Right cardiac atrium (tissue), 5 donors: ENCODE results near the gene ITGA1. TPM values are rescaled to one million over a fixed set of nuclear protein-coding genes. Genes with fewer than 3 reads are reported as not detected.
A peak's percentile ranks its signal among the peaks of the same experiment; 100 is the strongest.

Source experiments
- ATAC-seq, 2 donors: fragments of 200-7000 bp; cut with Tn5 transposase; one replicate each; pipeline versions ENCODE4 v1.8.0 to v1.9.1; 2020; ENCODE audit warnings: moderate library complexity in 2 of 2, mild to moderate bottlenecking in 1 of 2
- DNase-seq, 3 donors: peaks; one replicate each; pipeline ENCODE4 v3.0.0-alpha.2; 2020
- H3K27ac ChIP-seq: one replicate; pipeline ENCODE4 v1.5.1; 2013; ENCODE audit warnings: mild to moderate bottlenecking, low read length, control low read depth, moderate library complexity
- H3K27me3 ChIP-seq: one replicate; pipeline ENCODE4 v1.6.1; 2013; ENCODE audit not compliant: control insufficient read depth, insufficient read depth
- H3K4me1 ChIP-seq: one replicate; pipeline ENCODE4 v1.6.1; 2013; ENCODE audit warnings: low read length; ENCODE audit not compliant: control insufficient read depth, insufficient read depth
- H3K4me3 ChIP-seq: one replicate; pipeline ENCODE4 v1.5.1; 2013; ENCODE audit warnings: low read length, control low read depth
- H3K9me3 ChIP-seq: one replicate; pipeline ENCODE4 v1.6.1; 2013; ENCODE audit warnings: low read length; ENCODE audit not compliant: control insufficient read depth
- WGBS: extraction: QIAGEN DNeasy Blood & Tissue Kit; methylation state at CpG from one replicate; pipeline ENCODE4 v1.1.7; 2013; 5-methylcytosine and 5-hydroxymethylcytosine counted together
- intact Hi-C, 4 donors: fragments of 100-400 bp; cut with DNase I; formaldehyde crosslinking; loops; one replicate each; pipeline versions ENCODE4 v1.11.0 to v1.14.0; 2022 to 2023
- polyA plus RNA-seq: library from polyadenylated mRNA; stranded (reverse); fragments of 200-250 nt; gene quantifications from one replicate; pipeline ENCODE4 v1.2.3, GENCODE V29; 2013
- total RNA-seq, 4 donors: library from RNA; stranded (reverse); fragmentation: NEBNext Ultra II Directional; extraction: Animal tissue kit (Norgen Biotek cat#: 25700); gene quantifications; one replicate each; pipeline ENCODE4 v1.2.1, GENCODE V29; 2021
- donor health status: healthy with polysubstance abuse.
- donor health status: DM: no; HTN: yes; CAD: no.
- donor health status: DM: no; HTN: no; CAD: no.
- donor health status: DM: no; HTN: yes; CAD: no; lungs with severe emphysema.
- donor health status: DM: yes; HTN: yes; CAD: no.

The ITGA1 gene
- total and polyA plus RNA-seq, 5 donors = 6.6 to 42.4 (median 24.9) TPM

DNA sequence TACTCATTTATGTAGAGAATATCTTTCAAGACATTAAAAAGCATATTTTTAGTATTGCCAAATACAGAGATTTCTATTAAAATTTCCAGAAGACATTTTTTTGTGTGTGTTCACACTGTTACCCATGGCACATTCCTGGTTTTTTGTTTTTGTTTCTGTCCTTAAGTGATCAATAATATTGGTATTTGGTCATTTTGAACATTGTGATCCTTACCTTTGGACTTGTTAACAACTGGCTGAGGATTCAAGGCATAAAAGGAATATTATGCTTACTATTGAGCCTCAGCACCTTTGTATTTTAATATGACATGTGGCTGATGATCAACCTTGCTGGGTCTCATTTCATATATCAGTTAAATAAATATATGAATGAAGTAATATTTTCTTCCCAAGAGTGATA lies 41.9 kb downstream of the ITGA1 start:
- intact Hi-C loops = no loop called here
- Histone ChIP-seq H3K27me3 (no peaks in the 10 kb centered on the region), H3K9me3 (no peaks in the 10 kb centered on the region), H3K4me1 (no peaks in the 10 kb centered on the region), H3K27ac (no peak overlapping the region), H3K4me3 (no peak overlapping the region)
- DNase-seq (no peak), ATAC-seq (no peak)

DNA sequence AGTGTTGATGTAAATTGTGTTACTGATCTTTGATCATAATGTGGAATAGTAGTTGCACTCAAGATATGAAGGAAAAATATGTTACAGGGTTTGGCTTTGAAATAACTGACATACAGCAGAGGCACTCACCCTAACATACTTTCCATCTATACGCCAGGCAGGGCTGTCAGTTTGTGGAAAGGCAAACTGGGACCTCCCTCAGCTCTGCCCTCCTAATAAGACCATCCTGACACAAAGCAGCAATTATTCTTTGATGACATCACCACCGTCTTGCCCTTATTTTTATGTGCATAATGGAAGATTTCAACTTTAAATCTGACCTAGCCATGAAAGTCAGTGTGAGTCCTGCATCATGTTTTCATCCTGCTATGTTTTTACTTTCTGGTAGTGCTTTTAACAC lies 42.9 kb downstream of the ITGA1 start:
- no peaks in the 10 kb centered on the region for H3K9me3 ChIP-seq
- intact Hi-C loops = no loop called here
- H3K4me1 ChIP-seq = no peaks in the 10 kb centered on the region
- ATAC-seq (no peak), DNase-seq (no peak)
- no peak overlapping the region for H3K4me3 ChIP-seq
- 70% methylated on average over 2 of the region's 2 CpGs for WGBS
- no peaks in the 10 kb centered on the region for H3K27me3 ChIP-seq
- H3K27ac ChIP-seq = no peak overlapping the region

DNA sequence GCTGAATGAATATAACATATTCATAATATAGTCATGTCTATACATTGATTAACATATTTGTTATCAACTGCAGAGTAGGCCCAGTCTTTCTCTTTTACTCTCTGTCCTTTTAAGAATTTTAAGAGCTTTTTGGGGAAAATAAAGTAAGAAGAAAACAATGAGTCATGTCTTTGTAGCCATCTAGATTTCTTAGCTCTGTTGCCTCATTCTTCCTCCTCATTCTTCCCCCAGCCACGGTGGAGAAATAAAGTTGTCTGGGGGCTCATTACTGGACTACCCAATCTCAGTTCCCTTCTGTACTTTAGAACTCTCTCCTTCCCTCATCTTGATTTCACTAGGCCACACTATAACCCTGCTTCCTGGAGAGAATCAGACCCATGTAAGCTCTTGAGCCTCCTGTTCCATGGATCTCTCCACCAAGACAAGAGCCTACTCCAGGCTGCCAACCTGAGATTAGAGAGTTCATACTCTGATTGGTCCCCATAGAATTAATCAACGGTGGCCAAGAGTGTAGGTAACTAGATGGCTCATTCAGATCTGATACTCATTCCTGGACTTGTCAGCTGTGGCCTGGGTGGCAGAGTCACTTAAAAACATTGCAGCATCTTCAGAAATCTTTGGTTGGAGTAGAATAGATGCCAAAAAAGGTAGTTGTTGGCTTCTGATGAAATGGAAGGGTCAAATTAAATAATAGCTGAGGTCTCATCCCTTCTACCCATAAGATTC lies 44.2 kb downstream of the ITGA1 start:
- Histone ChIP-seq H3K9me3 (no peaks in the 10 kb centered on the region), H3K27ac (no peak overlapping the region), H3K4me1 (no peaks in the 10 kb centered on the region), H3K4me3 (no peak overlapping the region), H3K27me3 (no peaks in the 10 kb centered on the region)
- WGBS = 81% methylated on average over 2 of the region's 2 CpGs
- DNase-seq (no peak), ATAC-seq (no peak)
- intact Hi-C loops = no loop called here

DNA sequence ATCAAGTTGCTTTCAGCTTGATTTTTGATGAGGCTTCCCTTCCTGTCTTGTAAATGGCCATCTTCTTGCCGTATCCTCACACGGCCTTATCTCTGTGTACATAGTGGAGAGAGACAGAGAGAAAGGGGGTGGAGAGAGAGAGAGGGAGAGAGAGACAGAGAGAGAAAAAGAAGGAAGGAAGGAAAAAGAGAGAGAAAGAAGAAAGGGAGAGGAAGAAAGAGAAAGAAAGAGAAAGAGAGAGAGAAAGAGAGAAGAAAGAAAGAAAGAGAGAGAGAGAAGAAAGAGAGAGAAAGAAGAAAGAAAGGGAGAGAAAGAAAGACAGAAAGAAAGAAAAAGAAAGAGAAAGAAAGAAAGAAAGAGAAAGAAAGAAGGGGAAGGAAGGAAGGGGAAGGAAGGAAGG lies 46.6 kb downstream of the ITGA1 start:
- no peak for ATAC-seq
- H3K4me1 ChIP-seq = no peaks in the 10 kb centered on the region
- intact Hi-C loops = no loop called here
- no peak for DNase-seq
- no peak overlapping the region for H3K4me3 ChIP-seq
- 78% methylated on average over 2 of the region's 2 CpGs for WGBS
- H3K9me3 ChIP-seq = no peaks in the 10 kb centered on the region
- H3K27ac ChIP-seq = no peak overlapping the region
- H3K27me3 ChIP-seq = no peaks in the 10 kb centered on the region

DNA sequence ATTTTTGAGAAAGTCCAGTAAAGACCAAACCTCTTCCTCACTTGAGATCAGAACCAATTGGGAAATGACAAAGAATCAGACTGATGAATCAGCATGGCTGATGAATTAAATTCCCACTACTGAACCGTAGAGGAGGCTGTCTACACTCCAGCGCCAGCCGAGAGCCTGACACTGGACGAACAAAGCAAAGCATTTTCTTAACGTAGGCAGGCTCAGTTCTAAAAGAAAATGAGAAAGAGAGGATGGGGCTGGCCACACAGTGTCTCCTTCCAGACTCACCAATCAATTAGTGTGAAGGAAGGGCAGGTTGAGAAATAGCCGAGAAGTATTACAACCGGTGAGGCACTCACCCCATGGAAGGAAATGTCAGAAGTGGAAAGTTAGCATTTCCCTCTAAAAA lies 49.4 kb downstream of the ITGA1 start:
- 45% methylated on average over 7 of the region's 7 CpGs for WGBS
- no peaks in the 10 kb centered on the region for H3K27me3 ChIP-seq
- peak in 2 of 3 donors; percentile 36 to 61 for DNase-seq
- peak overlapping the region; percentile 98 for H3K27ac ChIP-seq
- H3K9me3 ChIP-seq = no peaks in the 10 kb centered on the region
- H3K4me1 ChIP-seq = peaks cover 2% of the 10 kb centered on the region
- H3K4me3 ChIP-seq = no peak overlapping the region
- ATAC-seq = peak; percentile 76 to 82
- intact Hi-C loops = no loop called here

DNA sequence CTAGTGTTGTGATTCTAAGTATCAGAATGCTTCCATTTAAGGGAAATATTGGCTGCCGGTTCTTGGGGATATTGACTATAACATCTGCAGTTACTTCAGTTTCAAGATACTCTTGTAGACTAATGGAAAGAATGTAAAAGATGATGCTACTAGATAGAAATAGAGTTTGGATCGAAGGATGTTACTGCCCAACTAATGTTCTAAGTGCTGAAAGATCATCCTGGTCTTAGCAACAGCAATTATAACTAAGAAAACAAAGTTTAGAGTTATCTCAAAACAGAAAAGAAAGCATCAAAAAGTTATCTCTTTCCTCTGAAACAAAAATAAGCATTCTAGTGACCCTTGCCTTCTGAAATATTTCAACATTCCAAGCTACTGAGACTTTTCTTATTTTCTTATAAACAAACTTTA lies 49.9 kb downstream of the ITGA1 start:
- H3K4me1 ChIP-seq = peaks cover 2% of the 10 kb centered on the region
- ATAC-seq (peak in 1 of 2 donors; percentile 32), DNase-seq (no peak)
- intact Hi-C loops = no loop called here
- H3K27me3 ChIP-seq = no peaks in the 10 kb centered on the region
- no peak overlapping the region for H3K27ac ChIP-seq
- H3K4me3 ChIP-seq = no peak overlapping the region
- H3K9me3 ChIP-seq = no peaks in the 10 kb centered on the region
- WGBS = 44% methylated on average over 2 of the region's 2 CpGs

DNA sequence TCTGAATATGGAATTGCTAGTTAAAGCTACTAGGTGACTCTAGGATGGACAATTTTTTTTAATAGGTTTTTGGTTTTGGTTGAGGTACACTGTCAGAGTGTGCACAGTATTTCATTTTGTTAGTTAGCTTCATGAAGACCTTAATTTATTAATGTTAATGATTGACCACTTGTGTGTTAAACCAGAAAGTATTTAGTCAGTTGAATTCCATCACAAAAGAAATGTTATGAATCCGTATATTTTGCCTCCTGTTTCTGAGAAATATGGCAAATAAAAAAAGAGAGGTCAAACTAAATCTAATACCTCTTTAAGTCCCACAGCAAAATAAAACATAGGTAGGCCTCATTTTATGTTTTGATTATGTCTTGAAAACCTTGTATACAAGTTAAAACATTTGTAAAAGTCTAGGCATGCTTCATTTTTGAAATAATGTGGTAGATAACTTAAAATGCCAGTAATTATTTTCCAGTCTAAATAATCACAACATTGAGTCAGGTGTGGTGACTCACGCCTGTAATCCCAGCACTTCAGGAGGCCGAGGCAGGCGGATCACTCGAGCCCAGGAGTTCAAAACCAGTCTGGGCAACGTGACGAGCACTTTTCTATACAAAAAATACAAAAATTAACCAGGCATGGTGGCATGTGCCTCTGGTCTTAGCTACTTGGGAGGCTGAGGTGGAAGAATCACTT lies 50.8 kb downstream of the ITGA1 start:
- H3K4me3 ChIP-seq = no peak overlapping the region
- DNase-seq (no peak), ATAC-seq (no peak)
- no peaks in the 10 kb centered on the region for H3K27me3 ChIP-seq
- peaks cover 2% of the 10 kb centered on the region for H3K4me1 ChIP-seq
- no peak overlapping the region for H3K27ac ChIP-seq
- no peaks in the 10 kb centered on the region for H3K9me3 ChIP-seq
- 89% methylated on average over 7 of the region's 7 CpGs for WGBS
- intact Hi-C loops = no loop called here

DNA sequence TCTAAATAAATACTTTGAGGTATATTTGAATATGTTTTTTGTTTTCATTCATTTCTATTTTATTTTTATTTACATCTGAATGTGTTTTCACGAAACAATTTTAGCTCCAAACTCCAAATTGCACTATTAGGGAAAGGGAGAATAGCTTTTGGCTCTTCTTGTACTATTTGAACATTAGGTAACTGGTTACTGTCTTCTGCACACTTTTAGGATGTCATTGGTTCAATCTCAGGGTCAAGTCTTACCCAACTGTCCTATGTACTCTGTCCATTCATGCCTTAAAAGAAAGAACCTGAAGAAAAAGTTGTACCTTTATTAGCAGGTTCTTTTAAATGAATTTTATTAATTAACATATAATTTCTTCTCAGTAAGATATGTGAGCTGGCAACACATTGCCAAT lies 51.6 kb downstream of the ITGA1 start:
- intact Hi-C loops = no loop called here
- Histone ChIP-seq H3K27ac (no peak overlapping the region), H3K27me3 (no peaks in the 10 kb centered on the region), H3K4me1 (peaks cover 2% of the 10 kb centered on the region), H3K9me3 (no peaks in the 10 kb centered on the region), H3K4me3 (no peak overlapping the region)
- WGBS = 100% methylated on average over 1 of the region's 1 CpG
- DNase-seq (no peak), ATAC-seq (no peak)

DNA sequence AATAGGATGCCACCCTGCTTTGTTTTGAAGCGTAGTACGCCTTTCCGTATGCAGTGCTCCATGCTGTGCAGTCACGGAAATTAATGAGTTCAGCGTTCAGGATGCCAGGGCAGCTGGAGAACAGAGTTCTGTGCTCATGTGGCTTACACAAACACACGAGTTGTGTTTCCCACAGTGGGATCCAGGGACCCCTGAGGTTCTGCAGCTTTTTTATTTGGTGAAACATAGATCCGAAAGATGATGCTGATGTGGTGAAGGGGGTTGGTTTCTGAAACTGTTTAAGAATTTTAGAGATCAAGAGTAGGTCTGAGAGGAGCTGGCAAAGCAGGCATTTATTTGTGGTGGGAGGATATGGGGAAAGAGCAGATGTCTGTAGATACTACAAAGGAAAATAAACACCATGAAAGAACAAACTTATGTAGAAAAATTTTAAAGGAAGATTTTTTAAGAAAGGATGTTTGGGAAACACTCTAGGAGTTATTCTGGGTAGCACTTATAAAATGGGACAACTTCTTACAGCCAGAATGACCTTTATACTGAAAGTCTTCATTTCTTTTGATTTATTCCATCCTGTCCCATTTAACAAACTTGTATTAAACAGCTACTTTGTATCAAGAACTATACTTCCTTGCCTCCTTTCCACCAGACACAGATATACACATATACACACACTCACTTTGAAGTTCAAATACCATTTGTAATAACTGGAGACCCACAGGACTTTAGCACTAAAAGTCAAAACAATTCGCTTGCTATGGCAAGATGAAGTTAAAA lies 52.7 kb downstream of the ITGA1 start:
- intact Hi-C loops = no loop called here
- 44% methylated on average over 8 of the region's 8 CpGs for WGBS
- Histone ChIP-seq H3K9me3 (no peaks in the 10 kb centered on the region), H3K27me3 (no peaks in the 10 kb centered on the region), H3K4me1 (peaks cover 2% of the 10 kb centered on the region), H3K4me3 (peak overlapping the region; percentile 28), H3K27ac (peak overlapping the region; percentile 75)
- DNase-seq (peak in 1 of 3 donors; percentile 54), ATAC-seq (peak; percentile 75 to 84)

DNA sequence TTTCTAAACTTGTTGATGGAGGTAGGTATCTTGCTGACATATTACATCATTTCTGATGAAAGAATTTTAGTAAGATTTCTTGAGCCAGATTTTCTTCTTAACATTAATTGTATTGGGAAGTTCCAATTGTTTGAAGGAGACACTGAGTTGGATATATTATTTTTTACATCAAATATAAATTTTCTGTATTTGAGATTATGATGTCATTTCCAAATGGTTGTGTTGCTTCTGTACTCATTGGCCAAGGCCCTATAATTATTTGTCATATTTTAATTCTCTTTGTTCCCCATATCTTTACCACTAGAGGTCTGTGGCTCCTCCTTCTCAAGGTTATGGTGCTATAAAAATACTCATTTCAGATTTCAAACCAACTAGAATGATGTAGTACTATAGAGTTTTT lies 53.4 kb downstream of the ITGA1 start:
- Histone ChIP-seq H3K4me3 (no peak overlapping the region), H3K4me1 (peaks cover 2% of the 10 kb centered on the region), H3K9me3 (no peaks in the 10 kb centered on the region), H3K27me3 (no peaks in the 10 kb centered on the region), H3K27ac (no peak overlapping the region)
- intact Hi-C loops = no loop called here
- ATAC-seq (no peak), DNase-seq (no peak)

DNA sequence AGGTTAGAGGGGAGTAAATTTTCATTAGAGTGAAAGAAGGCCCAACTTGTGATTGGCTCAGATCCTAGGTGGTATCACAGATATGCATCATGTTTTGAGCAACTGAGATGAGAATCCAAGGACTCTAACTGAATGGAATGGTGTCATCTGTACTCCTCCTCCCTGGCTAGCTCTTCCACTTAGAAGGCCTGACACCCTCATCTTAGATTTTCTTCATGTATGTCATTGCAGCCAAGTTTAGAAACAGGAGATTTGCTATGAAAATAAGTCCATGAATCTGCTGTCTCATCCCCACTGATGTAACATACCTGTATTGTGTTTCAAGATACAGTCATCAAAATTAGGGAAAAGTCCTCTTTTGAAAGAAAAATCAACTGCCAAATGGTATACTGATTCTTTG lies 54.4 kb downstream of the ITGA1 start:
- DNase-seq = no peak
- ATAC-seq = no peak
- H3K4me3 ChIP-seq = no peak overlapping the region
- no peak overlapping the region for H3K27ac ChIP-seq
- no peaks in the 10 kb centered on the region for H3K27me3 ChIP-seq
- H3K4me1 ChIP-seq = peaks cover 2% of the 10 kb centered on the region
- intact Hi-C loops = no loop called here
- no peaks in the 10 kb centered on the region for H3K9me3 ChIP-seq
